AG04449 (cell line): ENCODE data around the gene FARSA.
"Not testable (repeated sequence)": the region's sequence is repeated elsewhere in the genome, so short reads cannot be mapped to it uniquely, and the experiment has no call there.

Experiments
- CTCF ChIA-PET: fragments of 350-600 bp; formaldehyde crosslinking; extraction: SDS; loops from one replicate; lab custom pipeline; 2021; ENCODE audit warnings: antibody characterized with exemption; lab: Yijun Ruan, JAX
- POLR2A ChIA-PET: fragments of 400-600, 350-600 bp; formaldehyde crosslinking; extraction: SDS; loops from one replicate; lab custom pipeline; 2020; ENCODE audit warnings: antibody characterized with exemption, inconsistent platforms; lab: Yijun Ruan, JAX
- DNase-seq: peaks from one replicate; pipeline ENCODE4 v3.0.0-alpha.2; 2010; ENCODE audit warnings: low read depth, low spot score
- H3K4me3 ChIP-seq: 2 replicates; pipeline ENCODE4 v1.5.1; 2011; ENCODE audit warnings: low read depth, mild to moderate bottlenecking, control low read depth, low read length
- CTCF ChIP-seq: IDR thresholded peaks from one replicate; pipeline ENCODE4 v1.5.1; 2011; ENCODE audit warnings: mild to moderate bottlenecking, moderate library complexity, low read length, control low read depth, inconsistent platforms; ENCODE audit not compliant: insufficient read depth; ENCODE audit errors: missing control alignments

Gene FARSA

DNA sequence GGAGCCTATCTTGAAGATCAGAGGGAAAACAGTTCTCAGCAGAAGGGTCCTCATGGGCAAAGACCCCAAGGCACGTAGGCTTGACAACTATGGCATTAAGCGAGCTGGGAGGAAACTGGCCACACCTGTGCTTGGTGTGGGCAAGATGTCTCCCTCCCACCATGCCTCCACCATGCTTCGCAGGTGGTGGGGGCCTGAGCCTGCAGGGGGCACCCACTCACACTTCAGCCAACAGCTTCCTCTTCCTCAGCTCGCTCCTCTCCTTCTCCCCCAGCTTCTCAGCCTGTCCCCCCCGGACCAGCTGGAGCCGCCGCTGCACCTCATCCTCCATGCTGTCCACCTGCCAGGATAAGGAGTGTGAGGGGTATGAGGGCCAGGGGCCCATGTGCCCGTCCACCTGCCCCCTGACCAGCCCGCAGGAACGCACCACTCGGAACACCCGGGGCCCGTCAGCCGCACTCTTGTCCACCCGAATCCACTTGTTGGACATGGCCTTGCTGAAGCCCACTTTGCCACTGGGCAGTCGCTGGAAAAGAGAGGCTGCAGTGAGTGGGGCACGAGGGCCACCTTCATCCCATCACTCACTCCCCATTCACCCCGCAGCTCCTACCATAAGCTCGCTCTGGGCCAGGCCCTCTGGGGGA is 3.4 kb downstream of the FARSA start:
- CTCF ChIA-PET: interaction anchor here (1.2 to 4.1 kb wide), 2 partner anchors 35 to 164 kb away, joined by 3 to 20 read pairs; no protein-coding TSS in a partner anchor
- POLR2A ChIA-PET: no interaction called here
- no peak for TF ChIP-seq CTCF
- no peak for DNase-seq
- no peak overlapping the region for H3K4me3 ChIP-seq

DNA sequence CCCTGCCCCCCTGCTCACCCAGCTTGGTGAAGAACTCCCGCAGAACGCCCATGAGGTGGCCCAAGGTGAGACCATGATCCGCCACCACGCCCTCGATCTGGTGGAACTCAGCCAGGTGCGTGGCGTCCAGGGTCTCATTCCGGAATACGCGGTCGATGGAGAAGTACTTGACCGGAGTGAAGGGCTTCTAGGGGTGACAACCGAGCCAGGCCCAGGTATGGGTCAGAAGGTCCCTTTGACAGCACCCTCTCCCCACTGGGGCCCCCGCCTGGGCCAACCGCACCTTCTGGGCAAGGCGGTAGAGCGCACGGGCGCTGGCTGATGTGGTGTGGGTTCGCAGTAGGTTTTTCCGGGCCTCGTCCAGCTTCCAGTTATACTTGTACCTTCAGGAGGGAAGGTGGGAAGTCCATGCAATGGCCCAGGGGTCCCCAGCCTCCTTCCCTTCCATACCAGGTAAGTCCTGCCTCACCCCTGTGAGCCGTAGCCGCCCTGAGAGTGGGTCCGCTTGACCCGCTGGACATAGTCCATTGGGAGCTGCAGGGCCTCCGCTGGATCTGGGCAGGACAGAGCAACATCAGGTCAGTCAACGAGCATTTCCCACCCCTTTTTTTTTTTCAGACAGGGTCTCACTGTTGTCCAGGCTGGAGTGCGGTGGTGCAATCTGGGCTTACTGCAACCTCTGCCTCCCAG is 8.7 kb downstream of the FARSA start:
- TF ChIP-seq CTCF: no peak
- POLR2A ChIA-PET: no interaction called here
- no peak overlapping the region for H3K4me3 ChIP-seq
- no peak for DNase-seq
- CTCF ChIA-PET: no interaction called here

GRCh38 chr19:12922959-12923358 is 10.6 kb downstream of the FARSA start:
- no peak for DNase-seq
- no peak for TF ChIP-seq CTCF
- ChIA-PET POLR2A (no interaction called here), CTCF (interaction anchor here (1.3 kb wide), 1 partner anchor 9 kb away, joined by 6 read pairs; no protein-coding TSS in a partner anchor)
- no peak overlapping the region for H3K4me3 ChIP-seq

- ChIA-PET CTCF (interaction anchor here (0.9 to 1.8 kb wide), 3 partner anchors 12 to 160 kb away, joined by 3 to 6 read pairs (median 4); partner anchors contain the start of gene FARSA), POLR2A (interaction anchor here (1.3 kb wide), 1 partner anchor 12 kb away, joined by 5 read pairs; no protein-coding TSS in a partner anchor)
- DNase-seq: no peak
- H3K4me3 ChIP-seq: no peak overlapping the region
- no peak for TF ChIP-seq CTCF
These were observed 12.5 kb downstream of the FARSA start for GRCh38 chr19:12921047-12921446.

DNA sequence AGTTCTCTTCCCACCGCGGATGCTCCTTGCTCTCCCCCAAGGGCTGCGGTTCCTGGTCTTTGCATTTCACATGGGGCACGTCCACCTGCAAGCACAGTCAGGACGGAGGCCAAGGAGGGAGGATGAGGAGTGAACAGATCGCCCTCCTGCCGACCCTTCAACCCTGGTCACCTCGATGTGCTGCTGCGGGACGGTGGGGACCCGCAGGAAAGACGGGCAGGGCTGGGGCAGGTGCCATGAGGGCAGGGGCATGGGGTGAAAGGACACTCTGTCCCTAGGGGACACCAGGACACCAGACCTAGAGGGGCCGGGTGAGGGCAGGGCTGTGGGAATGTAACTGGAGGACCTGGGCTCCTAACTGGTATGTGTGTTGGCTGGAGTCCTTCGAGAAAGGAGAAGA is 15.3 kb downstream of the FARSA start:
- no peak overlapping the region for H3K4me3 ChIP-seq
- no peak for DNase-seq
- ChIA-PET POLR2A (no interaction called here), CTCF (no interaction called here)
- no peak for TF ChIP-seq CTCF

DNA sequence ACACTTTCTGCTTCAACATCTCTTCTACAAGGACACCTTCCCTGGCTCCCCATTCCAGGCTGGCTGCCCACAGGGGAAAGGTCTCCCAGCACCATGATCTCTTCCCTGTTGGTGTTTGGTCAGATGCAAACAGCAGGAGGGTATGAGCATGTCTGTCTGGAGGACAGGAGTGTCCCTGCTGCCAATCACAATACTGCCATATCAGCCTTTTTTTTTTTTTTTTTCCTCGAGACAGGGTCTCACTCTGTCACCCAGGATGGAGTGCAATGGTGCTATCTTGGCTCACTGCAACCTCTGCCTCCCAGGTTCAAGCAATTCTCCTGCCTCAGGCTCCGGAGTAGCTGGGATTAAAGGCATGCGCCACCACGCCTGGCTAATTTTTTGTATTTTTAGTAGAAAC is 17.7 kb downstream of the FARSA start:
- H3K4me3 ChIP-seq, POLR2A ChIA-PET, CTCF ChIA-PET, DNase-seq: not testable (repeated sequence)
